Fibroblast of lung (primary cell): ENCODE data around the gene FBRSL1.

Experiments used
- EZH2 ChIP-seq: IDR thresholded peaks from 2 replicates; pipeline ENCODE4 v1.5.1; 2012; ENCODE audit warnings: low read length, control low read depth, mild to moderate bottlenecking; ENCODE audit errors: missing control alignments
- TF ChIP-seq, protein P1 (sequence below), 2 donors: IDR thresholded peaks in 1 of 2; conservative IDR thresholded peaks in 1 of 2; 1 replicate in 1 of 2; 2 replicates in 1 of 2; pipeline ENCODE4 v1.5.1; 2011 to 2012; ENCODE audit warnings: low read length in 2 of 2, control low read depth in 1 of 2, inconsistent platforms in 1 of 2, low read depth in 1 of 2, mild to moderate bottlenecking in 1 of 2

DNA sequence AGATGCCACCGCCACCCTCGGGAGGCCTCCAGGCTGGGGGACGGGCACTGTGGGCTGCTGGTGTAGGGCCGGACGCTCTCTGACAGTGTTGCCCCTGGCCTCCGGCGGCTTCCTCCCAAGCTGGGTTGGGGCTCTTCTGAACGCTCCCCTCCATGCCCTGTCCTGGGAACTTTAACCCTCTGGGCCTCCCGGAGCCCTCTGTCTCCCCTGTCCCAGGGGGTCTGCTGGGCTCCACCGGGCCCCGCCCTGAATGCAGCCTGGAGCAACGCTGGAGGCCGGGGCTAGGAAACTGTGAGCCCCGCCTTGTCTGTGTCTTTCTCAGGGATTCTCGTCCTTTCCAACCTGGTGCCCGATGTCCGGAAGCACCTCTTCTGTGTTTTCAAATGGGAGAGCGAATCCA is 45.7 kb upstream of the FBRSL1 start:
- TF ChIP-seq, protein P1, sequence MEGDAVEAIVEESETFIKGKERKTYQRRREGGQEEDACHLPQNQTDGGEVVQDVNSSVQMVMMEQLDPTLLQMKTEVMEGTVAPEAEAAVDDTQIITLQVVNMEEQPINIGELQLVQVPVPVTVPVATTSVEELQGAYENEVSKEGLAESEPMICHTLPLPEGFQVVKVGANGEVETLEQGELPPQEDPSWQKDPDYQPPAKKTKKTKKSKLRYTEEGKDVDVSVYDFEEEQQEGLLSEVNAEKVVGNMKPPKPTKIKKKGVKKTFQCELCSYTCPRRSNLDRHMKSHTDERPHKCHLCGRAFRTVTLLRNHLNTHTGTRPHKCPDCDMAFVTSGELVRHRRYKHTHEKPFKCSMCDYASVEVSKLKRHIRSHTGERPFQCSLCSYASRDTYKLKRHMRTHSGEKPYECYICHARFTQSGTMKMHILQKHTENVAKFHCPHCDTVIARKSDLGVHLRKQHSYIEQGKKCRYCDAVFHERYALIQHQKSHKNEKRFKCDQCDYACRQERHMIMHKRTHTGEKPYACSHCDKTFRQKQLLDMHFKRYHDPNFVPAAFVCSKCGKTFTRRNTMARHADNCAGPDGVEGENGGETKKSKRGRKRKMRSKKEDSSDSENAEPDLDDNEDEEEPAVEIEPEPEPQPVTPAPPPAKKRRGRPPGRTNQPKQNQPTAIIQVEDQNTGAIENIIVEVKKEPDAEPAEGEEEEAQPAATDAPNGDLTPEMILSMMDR (conservative IDR thresholded peaks at IDR 0.05 in 1 of 2, IDR thresholded peaks at IDR 0.05 in 1 of 2; ENCODE audit: low read depth in 1 of 2, low read length in 2 of 2): no peak
- no peak for TF ChIP-seq EZH2
